Adrenal gland (tissue), 5 donors: ENCODE data around the gene TENT4A.

ENCODE experiments used
- POLR2A ChIP-seq, 2 donors: fragments of 450-650 bp; IDR thresholded peaks; one replicate each; pipeline ENCODE4 v1.6.1; 2017; ENCODE audit warnings: antibody characterized with exemption in 2 of 2, mild to moderate bottlenecking in 2 of 2, moderate library complexity in 1 of 2
- TF ChIP-seq, protein P1 (sequence below), 6 experiments: fragments of 450-650 bp in 4 of 6; fragments of 200-600 bp in 2 of 6; sonication (generic) in 1 of 6; IDR thresholded peaks; 1 replicate in 5 of 6; 2 replicates in 1 of 6; pipeline versions ENCODE4 v1.5.1 to v1.8.0; 2016 to 2021; ENCODE audit warnings: antibody characterized with exemption in 6 of 6, mild to moderate bottlenecking in 2 of 6, moderate library complexity in 1 of 6
- donor health status: DM: no; HTN: no; CAD: no.

GRCh38 chr5:6728011-6728794 lies 15.0 kb downstream of the TENT4A start:
- TF ChIP-seq, protein P1, sequence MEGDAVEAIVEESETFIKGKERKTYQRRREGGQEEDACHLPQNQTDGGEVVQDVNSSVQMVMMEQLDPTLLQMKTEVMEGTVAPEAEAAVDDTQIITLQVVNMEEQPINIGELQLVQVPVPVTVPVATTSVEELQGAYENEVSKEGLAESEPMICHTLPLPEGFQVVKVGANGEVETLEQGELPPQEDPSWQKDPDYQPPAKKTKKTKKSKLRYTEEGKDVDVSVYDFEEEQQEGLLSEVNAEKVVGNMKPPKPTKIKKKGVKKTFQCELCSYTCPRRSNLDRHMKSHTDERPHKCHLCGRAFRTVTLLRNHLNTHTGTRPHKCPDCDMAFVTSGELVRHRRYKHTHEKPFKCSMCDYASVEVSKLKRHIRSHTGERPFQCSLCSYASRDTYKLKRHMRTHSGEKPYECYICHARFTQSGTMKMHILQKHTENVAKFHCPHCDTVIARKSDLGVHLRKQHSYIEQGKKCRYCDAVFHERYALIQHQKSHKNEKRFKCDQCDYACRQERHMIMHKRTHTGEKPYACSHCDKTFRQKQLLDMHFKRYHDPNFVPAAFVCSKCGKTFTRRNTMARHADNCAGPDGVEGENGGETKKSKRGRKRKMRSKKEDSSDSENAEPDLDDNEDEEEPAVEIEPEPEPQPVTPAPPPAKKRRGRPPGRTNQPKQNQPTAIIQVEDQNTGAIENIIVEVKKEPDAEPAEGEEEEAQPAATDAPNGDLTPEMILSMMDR (IDR thresholded peaks at IDR 0.05), result no peak
- no peak for TF ChIP-seq POLR2A (IDR thresholded peaks at IDR 0.05)
